Measurements from ENCODE around the gene NHLRC4.

DNA sequence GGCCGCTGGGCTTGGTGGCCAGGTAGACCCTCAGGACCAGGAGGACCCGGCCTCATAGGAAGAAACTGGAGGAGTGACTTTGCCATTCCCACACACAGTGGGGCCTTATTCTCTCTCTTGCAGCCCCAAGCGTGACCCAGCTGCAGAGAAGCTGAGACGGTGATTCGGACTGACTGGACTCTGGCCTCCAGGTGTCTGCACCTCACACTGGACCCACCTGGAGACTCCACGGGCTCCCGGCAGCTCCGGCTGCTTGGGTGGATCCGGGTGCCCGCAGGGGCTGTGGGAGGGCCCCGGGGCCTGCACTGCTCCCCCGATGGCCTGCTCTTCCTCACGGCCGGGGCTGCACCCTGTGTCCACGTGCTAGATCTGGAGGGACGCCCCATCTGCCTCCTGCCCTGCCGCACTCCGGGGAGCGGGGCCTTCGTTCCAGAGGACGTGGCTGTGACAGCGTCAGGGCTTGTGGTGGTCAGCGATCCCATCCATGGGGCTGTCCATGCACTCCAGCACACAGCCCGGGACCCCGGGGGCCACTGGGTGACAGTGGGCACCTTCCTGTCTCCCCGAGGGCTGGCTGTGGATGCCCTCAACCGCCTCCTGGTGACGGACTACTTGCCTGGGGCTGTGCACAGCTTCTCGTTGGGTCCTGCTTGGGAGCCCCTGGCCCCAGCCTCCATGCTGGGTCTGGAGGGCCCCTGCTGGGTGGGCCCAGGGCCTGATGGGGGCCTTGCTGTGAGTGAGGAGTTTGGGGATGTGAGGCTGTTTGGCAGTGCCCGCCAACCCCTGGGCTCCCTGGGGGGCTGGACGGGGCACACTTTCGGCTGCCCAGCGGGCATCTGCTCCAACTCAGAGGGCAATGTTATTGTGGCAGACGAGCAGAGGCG lies 810 bp downstream of the NHLRC4 start:
- no peak for TF ChIP-seq NFRKB (IDR thresholded peaks at IDR 0.05)
- no peak for TF ChIP-seq FOXA1 (IDR thresholded peaks at IDR 0.05)
- no peak for TF ChIP-seq SP1 (IDR thresholded peaks at IDR 0.05)
- no peak for TF ChIP-seq SUZ12 (IDR thresholded peaks at IDR 0.05)
- TF ChIP-seq FOXK2 (IDR thresholded peaks at IDR 0.05) = no peak
- no peak for TF ChIP-seq ELF4 (IDR thresholded peaks at IDR 0.05)
- TF ChIP-seq, protein P1, sequence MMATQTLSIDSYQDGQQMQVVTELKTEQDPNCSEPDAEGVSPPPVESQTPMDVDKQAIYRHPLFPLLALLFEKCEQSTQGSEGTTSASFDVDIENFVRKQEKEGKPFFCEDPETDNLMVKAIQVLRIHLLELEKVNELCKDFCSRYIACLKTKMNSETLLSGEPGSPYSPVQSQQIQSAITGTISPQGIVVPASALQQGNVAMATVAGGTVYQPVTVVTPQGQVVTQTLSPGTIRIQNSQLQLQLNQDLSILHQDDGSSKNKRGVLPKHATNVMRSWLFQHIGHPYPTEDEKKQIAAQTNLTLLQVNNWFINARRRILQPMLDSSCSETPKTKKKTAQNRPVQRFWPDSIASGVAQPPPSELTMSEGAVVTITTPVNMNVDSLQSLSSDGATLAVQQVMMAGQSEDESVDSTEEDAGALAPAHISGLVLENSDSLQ (IDR thresholded peaks at IDR 0.05) = no peak

All from HEK293T (cell line).